MG63 (cell line): ENCODE results near the gene SAMD15. TPM values are rescaled to one million over a fixed set of nuclear protein-coding genes. Genes with fewer than 3 reads are reported as not detected.

Experiments used
- DNase-seq: peaks from one replicate; pipeline ENCODE4 v3.0.0-alpha.2; 2020
- H3K27me3 ChIP-seq: fragments of 250-450 bp; sonication (Bioruptor Pico); 2 replicates; pipeline ENCODE4 v1.5.1; 2020; ENCODE audit warnings: mild to moderate bottlenecking, moderate library complexity
- H3K36me3 ChIP-seq: fragments of 250-450 bp; sonication (Bioruptor Pico); 2 replicates; pipeline ENCODE4 v1.5.1; 2020; ENCODE audit warnings: mild to moderate bottlenecking, moderate library complexity
- H3K4me3 ChIP-seq: fragments of 250-450 bp; sonication (Bioruptor Pico); 2 replicates; pipeline ENCODE4 v1.5.1; 2020; ENCODE audit warnings: mild to moderate bottlenecking, moderate library complexity
- H3K9me3 ChIP-seq: fragments of 250-450 bp; sonication (Bioruptor Pico); 2 replicates; pipeline ENCODE4 v1.5.1; 2020; ENCODE audit warnings: mild to moderate bottlenecking, moderate library complexity
- total RNA-seq: library from RNA; depleted of rRNA; stranded (reverse); fragments of >200 nt; shearing (Covaris generic); gene quantifications from 2 replicates; pipeline ENCODE4 v1.2.3, GENCODE V29; 2014; ENCODE audit warnings: low replicate concordance; rRNA removed

The SAMD15 gene
- total RNA-seq, 1 experiment from 2014 or later = 0.30 TPM

DNA sequence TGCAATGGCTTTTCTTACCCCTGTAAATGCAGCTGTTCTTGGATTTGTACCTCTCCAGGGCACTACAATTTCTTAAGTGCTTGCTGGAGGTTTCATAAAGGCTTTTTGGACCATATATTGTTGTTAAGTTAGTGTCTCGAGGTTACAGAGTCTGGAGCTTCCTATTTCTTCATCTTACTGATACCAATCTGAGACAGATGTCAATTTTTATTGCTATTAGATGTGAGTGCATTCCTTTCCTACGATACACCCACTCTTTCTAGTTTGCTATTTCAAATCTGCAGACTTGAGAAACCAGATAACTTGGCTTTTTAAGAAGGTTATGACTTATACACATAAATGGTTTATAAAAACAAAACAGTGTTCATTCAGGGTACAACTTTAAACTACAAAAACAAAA is 44.0 kb downstream of the SAMD15 start:
- no peaks in the 10 kb centered on the region; the same call in 1 of the 2 replicates for H3K36me3 ChIP-seq
- no peak overlapping the region for H3K4me3 ChIP-seq
- no peaks in the 10 kb centered on the region for H3K27me3 ChIP-seq
- DNase-seq = no peak
- no peaks in the 10 kb centered on the region for H3K9me3 ChIP-seq

DNA sequence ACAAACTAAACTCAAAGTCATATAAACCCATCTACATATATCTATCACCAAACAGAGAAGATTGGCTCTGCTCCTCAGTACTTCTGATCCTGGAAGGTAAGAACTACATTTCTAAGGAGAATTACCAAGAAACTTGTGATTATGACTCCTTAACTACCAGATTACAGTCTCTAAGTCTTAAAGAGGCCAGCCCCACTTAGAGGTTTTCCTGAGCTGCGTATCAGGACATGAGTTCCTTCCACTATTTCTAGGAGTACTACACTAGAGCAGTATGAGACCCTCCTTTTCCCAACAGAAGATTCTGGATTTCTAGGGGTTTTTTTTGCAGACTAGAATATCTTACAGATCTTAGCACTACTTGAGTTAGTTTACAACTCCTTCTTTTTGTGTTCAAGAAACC is 46.2 kb downstream of the SAMD15 start, which contains the start of gene NOXRED1:
TSS of gene NOXRED1 (minus strand) at position 101 of the 400 bp plus-strand sequence. CDS start 634 bp downstream, outside the sequence.
- H3K4me3 ChIP-seq = no peak within 1 kb of the TSS
- H3K9me3 ChIP-seq = no peaks in the 10 kb centered on the region
- DNase-seq = no peak
- no peaks in the 10 kb centered on the region; the same call in 1 of the 2 replicates for H3K36me3 ChIP-seq
- H3K27me3 ChIP-seq = no peaks in the 10 kb centered on the region

DNA sequence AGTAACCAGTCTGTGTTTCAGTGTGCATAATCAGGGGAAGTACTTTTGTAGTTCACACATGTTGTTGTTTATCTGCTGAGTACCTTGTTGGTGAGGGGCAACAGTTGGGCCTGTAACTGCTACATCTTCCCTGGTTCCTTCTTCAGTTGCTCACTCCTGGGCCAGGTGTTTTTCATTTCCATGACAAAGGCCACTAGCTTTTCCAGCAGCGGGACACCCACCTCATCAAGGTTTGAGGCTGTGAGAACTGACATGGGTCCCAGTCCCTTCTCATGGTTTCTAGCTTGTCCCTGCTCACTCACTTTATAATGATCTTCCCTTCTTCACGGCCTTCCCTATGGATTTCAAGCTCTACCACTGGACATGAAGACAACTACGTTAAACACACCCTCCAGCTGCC is 47.7 kb downstream of the SAMD15 start:
- Histone ChIP-seq H3K27me3 (no peaks in the 10 kb centered on the region), H3K4me3 (no peak overlapping the region), H3K9me3 (no peaks in the 10 kb centered on the region), H3K36me3 (no peaks in the 10 kb centered on the region; the same call in 1 of the 2 replicates)
- DNase-seq = no peak

DNA sequence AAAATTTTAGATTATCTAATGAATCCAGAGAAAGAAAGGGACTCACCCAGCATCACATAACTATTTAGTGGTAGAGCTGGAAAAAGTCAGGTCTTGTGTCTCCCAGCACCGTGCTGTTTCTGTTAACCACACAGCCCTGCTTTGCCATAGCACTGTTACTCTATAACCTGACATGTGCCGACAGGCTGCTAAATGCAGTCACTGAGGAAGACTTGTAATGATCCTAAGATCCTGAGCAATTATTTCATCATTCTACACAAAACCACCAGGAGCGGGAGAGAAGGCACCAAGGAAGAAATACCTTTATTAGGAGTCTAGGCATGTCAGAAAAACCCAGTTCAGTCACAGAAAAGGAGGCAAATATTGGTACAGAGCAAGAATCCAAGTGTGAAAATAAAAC is 49.2 kb downstream of the SAMD15 start:
- H3K4me3 ChIP-seq = no peak overlapping the region
- H3K27me3 ChIP-seq = no peaks in the 10 kb centered on the region
- DNase-seq = no peak
- no peaks in the 10 kb centered on the region for H3K9me3 ChIP-seq
- H3K36me3 ChIP-seq = no peaks in the 10 kb centered on the region; the same call in 1 of the 2 replicates

DNA sequence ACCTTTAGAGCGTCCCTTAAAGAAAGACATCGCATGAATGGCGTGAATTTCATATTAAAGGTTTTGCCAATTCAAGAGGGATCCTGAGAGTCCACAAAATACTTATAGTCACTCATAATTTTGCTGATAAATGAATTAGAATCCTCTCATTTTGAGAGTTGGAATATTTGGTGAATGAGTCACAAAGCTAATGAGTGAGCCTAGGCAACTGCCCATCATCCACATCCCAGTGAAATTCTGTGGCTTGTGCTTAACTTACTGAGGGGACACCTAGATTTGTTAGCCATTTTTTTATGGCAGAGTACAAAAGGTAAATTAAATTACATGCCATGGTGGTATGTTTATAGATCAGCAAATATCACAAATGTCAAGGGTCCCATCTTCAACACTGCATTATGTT is 58.9 kb downstream of the SAMD15 start:
- Histone ChIP-seq H3K4me3 (no peak overlapping the region), H3K36me3 (no peaks in the 10 kb centered on the region; the same call in 1 of the 2 replicates), H3K27me3 (no peaks in the 10 kb centered on the region), H3K9me3 (no peaks in the 10 kb centered on the region)
- DNase-seq = no peak

DNA sequence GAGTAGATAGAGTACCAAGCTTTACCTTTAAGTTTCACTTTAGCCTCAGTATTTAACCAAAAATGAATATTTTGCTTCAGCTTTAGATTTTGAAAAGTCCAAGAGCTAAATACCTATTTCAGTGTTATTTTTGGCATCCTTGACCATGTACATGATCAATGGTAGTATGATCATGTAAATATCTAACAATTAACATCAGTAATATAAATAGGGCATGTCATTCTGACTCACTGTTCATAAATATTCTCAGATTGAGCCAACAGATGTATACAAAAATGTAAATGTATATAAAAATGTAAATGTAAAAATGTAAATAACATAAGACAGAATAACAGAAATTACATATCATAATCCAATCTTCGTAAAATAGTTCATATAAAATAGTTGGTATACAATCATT is 61.4 kb downstream of the SAMD15 start:
- no peaks in the 10 kb centered on the region for H3K27me3 ChIP-seq
- no peaks in the 10 kb centered on the region for H3K9me3 ChIP-seq
- DNase-seq = no peak
- no peak overlapping the region for H3K4me3 ChIP-seq
- H3K36me3 ChIP-seq = peaks cover 4% of the 10 kb centered on the region

DNA sequence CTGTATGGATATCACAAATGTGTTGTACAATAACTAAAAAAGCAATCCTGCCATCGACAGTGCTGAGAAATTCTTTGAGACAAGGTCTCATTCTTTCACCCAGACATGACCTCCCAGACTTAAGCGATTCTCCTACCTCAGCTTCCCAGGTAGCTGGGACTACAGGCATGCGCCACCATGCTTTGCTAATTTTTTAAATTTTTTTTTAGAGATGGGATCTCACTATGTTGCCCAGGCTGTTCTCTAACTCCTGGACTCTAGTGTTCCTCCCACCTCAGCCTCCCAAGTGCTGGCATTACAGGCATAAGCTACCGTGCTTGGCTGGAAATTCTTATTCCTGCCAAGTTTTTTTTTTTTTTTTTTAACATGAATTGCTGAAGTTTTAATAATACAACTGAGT is 62.7 kb downstream of the SAMD15 start:
- no peaks in the 10 kb centered on the region for H3K9me3 ChIP-seq
- no peak overlapping the region for H3K4me3 ChIP-seq
- DNase-seq = no peak
- peaks cover 4% of the 10 kb centered on the region for H3K36me3 ChIP-seq
- H3K27me3 ChIP-seq = no peaks in the 10 kb centered on the region

Other genes with a start within 250 kb of the SAMD15 start
- not detected in 2 replicates for gene ZDHHC22, start 235.6 kb upstream of the SAMD15 start, total RNA-seq
- not detected in 2 replicates for gene TMEM63C, start 195.6 kb upstream of the SAMD15 start, total RNA-seq
- gene NGB, start 106.2 kb upstream of the SAMD15 start, total RNA-seq = not detected in 2 replicates
- gene POMT2, start 56.5 kb upstream of the SAMD15 start, total RNA-seq = 11.5 and 43.4 TPM in 2 replicates
- 27.4 and 33.2 TPM in 2 replicates for gene GSTZ1, start 56.3 kb upstream of the SAMD15 start, total RNA-seq
- gene TMED8, start 285 bp upstream of the SAMD15 start, total RNA-seq = 2.4 and 2.5 TPM in 2 replicates
- gene NOXRED1, start 46.1 kb downstream of the SAMD15 start, total RNA-seq = not detected in 2 replicates
- 27.7 and 36.3 TPM in 2 replicates for gene VIPAS39, start 80.2 kb downstream of the SAMD15 start, total RNA-seq
- gene AHSA1, start 80.7 kb downstream of the SAMD15 start, total RNA-seq = 160 and 278 TPM in 2 replicates
- gene ISM2, start 121.4 kb downstream of the SAMD15 start, total RNA-seq = not detected in 2 replicates
- gene SPTLC2, start 239.3 kb downstream of the SAMD15 start, total RNA-seq = 5.7 and 10.9 TPM in 2 replicates